ENCODE measurements around the gene OSM.

DNA sequence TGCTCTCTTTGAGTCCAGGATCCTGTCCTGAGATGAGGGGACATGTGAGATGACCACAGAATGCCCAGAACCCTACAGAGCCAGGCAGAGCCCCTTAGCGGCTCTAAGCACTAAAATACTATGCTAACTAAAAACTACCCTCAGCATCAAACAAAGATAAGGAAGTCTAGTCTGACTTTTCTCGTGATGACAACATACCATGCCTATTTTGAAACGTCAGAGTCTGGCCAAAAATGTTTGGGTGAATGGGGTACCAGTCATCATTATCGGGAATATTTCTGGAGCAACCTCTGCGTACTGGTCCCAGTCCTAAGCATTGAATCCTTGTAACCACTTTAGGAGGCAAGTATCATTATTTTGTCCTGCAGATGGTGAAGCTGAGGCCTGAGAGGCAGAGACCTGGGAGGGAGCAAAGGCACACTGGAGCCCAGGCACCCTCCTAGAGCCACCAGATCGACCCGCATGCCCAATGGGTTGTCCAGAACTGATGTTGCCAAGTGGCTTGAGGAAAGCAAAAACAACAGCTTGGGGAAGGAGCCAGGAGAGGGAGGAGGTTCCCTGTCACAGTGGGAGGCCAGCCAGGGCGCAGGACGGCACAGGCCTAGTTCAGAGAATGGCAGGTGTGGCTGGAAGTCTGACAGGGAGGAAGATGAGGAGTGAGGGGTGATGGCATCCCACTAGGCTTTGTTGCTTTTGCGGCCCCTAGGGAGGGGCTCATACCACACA lies 7.2 kb upstream of the OSM start:
- no peak for TF ChIP-seq CTCF (IDR thresholded peaks at IDR 0.05; ENCODE audit: extremely low read depth in 1 of 2, insufficient read depth in 1 of 2, low read depth in 1 of 2, low read length in 2 of 2)
- TF ChIP-seq EZH2 (IDR thresholded peaks at IDR 0.05; ENCODE audit: borderline replicate concordance, low read depth, low read length, severe bottlenecking): no peak
- TF ChIP-seq FOS (IDR thresholded peaks at IDR 0.05; ENCODE audit: borderline replicate concordance, insufficient read depth, low read length): no peak
- TF ChIP-seq POLR2A (IDR thresholded peaks at IDR 0.05; ENCODE audit: low read depth, low read length): no peak
- no peak for TF ChIP-seq POLR2AphosphoS5 (IDR thresholded peaks at IDR 0.05; ENCODE audit: insufficient read depth, low read depth, low read length)
- TF ChIP-seq MYC (IDR thresholded peaks at IDR 0.05; ENCODE audit: low read depth, low read length): no peak
- no peak for TF ChIP-seq GATA2 (IDR thresholded peaks at IDR 0.05; ENCODE audit: insufficient read depth, insufficient read length, low read depth, low read length)
- no peak for TF ChIP-seq JUN (IDR thresholded peaks at IDR 0.05; ENCODE audit: borderline replicate concordance, insufficient read depth, insufficient read length, low read depth)

All from endothelial cell of umbilical vein (primary cell).